PFSK-1 (cell line): ENCODE measurements around the gene FGB.

Experiments used
- FOXP2 ChIP-seq: optimal IDR thresholded peaks from 2 replicates; pipeline ENCODE3; 2011; ENCODE audit warnings: borderline replicate concordance, control low read depth, inconsistent platforms; ENCODE audit not compliant: insufficient read depth; ENCODE audit errors: extremely low read length, extremely low read depth
- POLR2AphosphoS5 ChIP-seq: IDR thresholded peaks from 2 replicates; pipeline ENCODE4 v1.6.1; 2012; ENCODE audit warnings: low read depth, mild to moderate bottlenecking, control low read depth, low read length, moderate library complexity
- SIN3A ChIP-seq: IDR thresholded peaks from 2 replicates; pipeline ENCODE4 v1.6.1; 2012; ENCODE audit warnings: mild to moderate bottlenecking, low read length, moderate library complexity, borderline replicate concordance; ENCODE audit not compliant: insufficient read depth
- TAF1 ChIP-seq: IDR thresholded peaks from 2 replicates; pipeline ENCODE4 v1.6.1; 2012; ENCODE audit warnings: low read length, control low read depth, borderline replicate concordance; ENCODE audit not compliant: insufficient read depth
- TF ChIP-seq, protein P1 (sequence below), 2 experiments: IDR thresholded peaks; 2 replicates each; pipeline versions ENCODE4 v1.6.1 to v1.8.0; 2011 to 2012; ENCODE audit warnings: low read depth in 2 of 2, low read length in 2 of 2, control low read depth in 1 of 2, inconsistent platforms in 1 of 2, mild to moderate bottlenecking in 1 of 2, moderate library complexity in 1 of 2; ENCODE audit not compliant: insufficient read depth in 1 of 2

FGB gene

DNA sequence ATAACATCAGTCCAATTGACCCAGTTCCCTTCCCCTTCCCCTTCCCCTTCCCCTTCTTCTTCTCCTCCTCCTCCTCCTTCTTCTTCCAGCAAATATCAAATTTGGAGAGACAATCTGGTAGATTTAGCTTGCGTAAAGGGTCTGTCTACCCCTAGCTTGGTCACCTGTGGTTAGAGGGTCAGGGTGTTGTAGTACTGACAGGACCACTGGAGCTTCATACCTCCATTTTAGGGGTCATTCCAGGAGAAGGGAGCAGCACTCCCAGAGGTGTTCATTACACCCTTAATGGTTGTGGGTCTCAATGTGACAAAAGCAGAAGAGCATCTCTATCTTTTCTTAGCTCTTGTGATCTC lies 3.7 kb upstream of the FGB start:
- TF ChIP-seq, protein P1, sequence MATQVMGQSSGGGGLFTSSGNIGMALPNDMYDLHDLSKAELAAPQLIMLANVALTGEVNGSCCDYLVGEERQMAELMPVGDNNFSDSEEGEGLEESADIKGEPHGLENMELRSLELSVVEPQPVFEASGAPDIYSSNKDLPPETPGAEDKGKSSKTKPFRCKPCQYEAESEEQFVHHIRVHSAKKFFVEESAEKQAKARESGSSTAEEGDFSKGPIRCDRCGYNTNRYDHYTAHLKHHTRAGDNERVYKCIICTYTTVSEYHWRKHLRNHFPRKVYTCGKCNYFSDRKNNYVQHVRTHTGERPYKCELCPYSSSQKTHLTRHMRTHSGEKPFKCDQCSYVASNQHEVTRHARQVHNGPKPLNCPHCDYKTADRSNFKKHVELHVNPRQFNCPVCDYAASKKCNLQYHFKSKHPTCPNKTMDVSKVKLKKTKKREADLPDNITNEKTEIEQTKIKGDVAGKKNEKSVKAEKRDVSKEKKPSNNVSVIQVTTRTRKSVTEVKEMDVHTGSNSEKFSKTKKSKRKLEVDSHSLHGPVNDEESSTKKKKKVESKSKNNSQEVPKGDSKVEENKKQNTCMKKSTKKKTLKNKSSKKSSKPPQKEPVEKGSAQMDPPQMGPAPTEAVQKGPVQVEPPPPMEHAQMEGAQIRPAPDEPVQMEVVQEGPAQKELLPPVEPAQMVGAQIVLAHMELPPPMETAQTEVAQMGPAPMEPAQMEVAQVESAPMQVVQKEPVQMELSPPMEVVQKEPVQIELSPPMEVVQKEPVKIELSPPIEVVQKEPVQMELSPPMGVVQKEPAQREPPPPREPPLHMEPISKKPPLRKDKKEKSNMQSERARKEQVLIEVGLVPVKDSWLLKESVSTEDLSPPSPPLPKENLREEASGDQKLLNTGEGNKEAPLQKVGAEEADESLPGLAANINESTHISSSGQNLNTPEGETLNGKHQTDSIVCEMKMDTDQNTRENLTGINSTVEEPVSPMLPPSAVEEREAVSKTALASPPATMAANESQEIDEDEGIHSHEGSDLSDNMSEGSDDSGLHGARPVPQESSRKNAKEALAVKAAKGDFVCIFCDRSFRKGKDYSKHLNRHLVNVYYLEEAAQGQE (IDR thresholded peaks at IDR 0.05; ENCODE audit: insufficient read depth in 1 of 2, low read depth in 2 of 2, low read length in 2 of 2): no peak
- no peak for TF ChIP-seq TAF1
- TF ChIP-seq FOXP2: no peak
- TF ChIP-seq SIN3A: no peak
- TF ChIP-seq POLR2AphosphoS5: no peak

DNA sequence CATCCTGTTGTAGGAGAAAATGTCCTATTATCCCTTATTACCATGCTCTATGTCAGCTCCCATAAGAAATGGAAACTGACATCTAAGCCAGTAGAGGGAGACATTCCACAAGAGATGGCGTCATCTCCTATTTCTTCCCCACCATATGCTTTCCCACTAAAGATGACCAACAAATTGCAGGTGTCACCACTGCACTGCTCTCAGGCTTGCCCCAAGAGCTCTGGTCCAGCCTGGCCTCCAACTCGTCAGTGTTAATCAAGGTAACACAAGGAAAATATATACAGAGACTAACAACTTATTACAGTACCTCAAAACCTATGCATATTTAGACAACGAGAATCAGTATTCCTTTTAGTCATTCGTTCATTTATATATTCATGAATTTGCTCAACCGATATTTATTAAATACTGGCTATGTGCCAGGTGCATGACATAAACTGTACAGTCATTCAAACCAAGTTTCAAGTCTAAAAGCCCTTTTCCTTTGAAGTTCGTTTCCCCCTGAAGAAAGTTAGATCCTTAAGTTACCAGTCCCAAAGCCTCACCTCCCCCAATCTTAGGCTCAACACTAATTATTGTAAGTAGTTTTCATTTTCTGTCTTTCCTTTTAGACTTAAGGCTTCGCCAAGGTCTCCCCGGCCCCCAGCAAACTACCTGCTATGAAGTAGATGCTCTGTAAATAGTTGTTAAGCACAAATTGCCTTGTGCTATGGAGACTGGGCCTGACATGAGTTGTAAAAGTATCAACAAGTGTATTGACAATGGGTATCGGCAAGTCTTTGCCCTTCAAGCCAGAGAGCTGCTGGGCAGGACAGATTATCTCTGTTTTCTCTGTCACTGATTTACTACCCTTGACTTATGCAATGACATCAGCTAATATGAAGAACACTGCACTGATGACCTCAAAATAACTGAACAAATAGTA lies 3.1 kb upstream of the FGB start:
- TF ChIP-seq POLR2AphosphoS5 (no peak), TAF1 (no peak)
- TF ChIP-seq, protein P1 (IDR thresholded peaks at IDR 0.05; ENCODE audit: insufficient read depth in 1 of 2, low read depth in 2 of 2, low read length in 2 of 2): no peak

DNA sequence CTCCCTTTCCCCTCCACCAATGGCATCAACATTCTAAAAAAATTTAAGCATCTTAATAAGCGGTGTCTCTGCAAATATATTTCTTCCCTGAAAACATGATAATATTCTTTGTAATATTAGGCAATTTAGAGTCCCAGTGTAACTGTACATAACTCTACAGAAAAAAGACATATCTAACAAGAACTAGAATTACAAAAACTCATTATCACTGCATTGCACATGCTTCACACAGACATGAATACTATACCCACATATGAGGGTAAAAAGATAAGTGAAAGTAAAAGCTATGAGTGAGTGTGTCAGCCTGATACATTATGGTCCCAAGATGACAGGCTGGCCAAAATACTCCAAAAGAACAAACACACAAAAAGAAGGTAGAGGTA lies 2.4 kb upstream of the FGB start:
- TF ChIP-seq SIN3A (no peak), TAF1 (no peak), POLR2AphosphoS5 (no peak), FOXP2 (no peak)
- TF ChIP-seq, protein P1 (IDR thresholded peaks at IDR 0.05; ENCODE audit: insufficient read depth in 1 of 2, low read depth in 2 of 2, low read length in 2 of 2): no peak

DNA sequence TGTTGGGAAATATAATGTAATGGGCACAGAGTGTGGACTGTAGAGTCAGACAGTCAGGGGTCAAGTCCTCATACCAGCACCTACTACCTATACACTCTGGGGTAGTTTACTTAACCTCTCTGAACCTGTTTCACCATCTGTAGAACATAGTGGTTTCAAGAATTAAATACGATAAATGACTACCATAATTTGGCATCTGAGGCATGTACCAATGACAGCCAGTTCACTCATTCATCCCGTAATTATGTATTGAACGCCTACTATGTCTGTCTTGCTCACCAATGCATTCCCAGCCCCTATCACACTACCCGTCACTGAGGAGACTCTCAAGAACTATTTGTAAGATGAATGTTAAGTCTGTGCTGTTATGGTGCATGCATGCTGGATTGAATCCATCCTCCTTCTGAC lies 2.0 kb upstream of the FGB start:
- TF ChIP-seq, protein P1 (IDR thresholded peaks at IDR 0.05; ENCODE audit: insufficient read depth in 1 of 2, low read depth in 2 of 2, low read length in 2 of 2): no peak
- TF ChIP-seq TAF1 (no peak), POLR2AphosphoS5 (no peak), SIN3A (no peak), FOXP2 (no peak)

DNA sequence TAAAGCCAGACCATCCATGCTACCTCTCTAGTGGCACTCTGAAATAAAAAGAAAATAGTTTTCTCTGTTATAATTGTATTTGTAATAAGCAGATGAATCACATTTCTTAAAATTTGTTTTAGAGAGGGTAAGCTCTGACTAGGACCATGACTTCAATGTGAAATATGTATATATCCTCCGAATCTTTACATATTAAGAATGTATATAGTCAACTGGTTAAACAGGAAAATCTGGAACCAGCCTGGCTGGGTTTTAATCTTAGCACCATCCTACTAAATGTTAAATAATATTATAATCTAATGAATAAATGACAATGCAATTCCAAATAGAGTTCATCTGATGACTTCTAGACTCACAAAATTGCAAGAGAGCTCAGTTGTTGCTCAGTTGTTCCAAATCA lies 1.5 kb downstream of the FGB start:
- TF ChIP-seq FOXP2: no peak
- TF ChIP-seq, protein P1 (IDR thresholded peaks at IDR 0.05; ENCODE audit: insufficient read depth in 1 of 2, low read depth in 2 of 2, low read length in 2 of 2): no peak
- no peak for TF ChIP-seq SIN3A
- TF ChIP-seq POLR2AphosphoS5: no peak
- no peak for TF ChIP-seq TAF1
